HG02852 (cell line): ENCODE results near the gene ARHGEF19.
"Not testable (repeated sequence)": the region's sequence is repeated elsewhere in the genome, so short reads cannot be mapped to it uniquely, and the experiment has no call there.

Source experiments
- ATAC-seq: cut with Tn5 transposase; IDR thresholded peaks from one replicate; pipeline ENCODE4 v1.9.1; 2021; ENCODE audit warnings: mild to moderate bottlenecking, moderate library complexity; ENCODE audit not compliant: unreplicated experiment

ARHGEF19 gene

DNA sequence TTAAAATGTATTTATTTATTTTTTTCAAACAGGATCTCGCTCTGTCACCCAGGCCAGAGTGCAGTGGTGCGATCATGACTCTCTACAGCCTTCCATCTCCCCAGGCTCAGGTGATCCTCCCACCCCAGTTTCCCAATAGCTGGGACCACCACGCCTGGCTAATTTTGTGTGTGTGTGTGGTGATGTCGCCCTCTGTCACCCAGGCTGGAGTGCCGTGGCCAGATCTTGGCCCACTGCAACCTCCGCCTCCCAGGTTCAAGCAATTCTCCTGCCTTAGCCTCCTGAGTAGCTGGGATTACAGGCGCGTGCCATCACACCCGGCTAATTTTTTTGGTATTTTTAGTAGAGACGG, 44.3 kb downstream of the ARHGEF19 start:
- not testable (repeated sequence) for ATAC-seq

DNA sequence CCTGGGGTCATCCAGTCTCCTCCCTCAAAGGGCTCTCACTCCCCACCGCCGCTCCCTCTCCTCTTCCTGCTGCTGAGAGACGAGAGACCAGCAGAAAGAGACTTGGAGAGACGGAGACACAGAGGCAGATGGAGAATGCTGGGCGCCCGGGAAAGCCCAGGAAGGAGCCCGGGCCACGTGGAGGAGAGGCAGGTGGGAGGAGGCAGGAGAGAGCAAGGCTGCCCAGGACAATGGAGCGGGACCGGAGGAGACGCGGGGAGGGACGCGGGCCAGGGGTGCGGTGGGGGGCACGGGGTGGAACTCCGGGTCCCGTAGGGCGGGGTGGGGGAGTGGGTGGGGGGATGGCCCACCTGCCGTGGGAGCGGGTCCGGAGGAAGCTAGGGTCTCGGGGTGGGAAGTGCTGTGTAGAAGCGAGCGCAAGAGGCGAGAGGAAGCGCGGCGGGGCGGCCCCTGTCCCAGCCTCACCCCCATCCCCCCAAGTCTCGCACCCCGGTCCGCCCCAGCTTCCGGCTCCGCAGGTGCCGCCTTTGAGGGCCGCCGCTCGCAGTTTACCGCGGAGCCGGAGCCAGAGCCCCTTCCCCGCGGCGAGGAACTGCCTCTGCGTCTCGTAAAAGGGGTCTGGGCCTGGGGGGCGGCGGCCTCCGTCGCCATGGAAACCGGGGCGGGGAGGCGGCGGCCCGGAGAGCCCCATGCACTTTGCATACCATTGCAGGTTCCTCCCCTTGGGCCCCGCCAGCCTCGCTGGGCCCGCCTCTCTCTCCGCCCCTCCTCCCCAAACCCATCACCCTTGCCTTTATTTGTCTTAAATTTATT, 44.9 kb downstream of the ARHGEF19 start:
- no peak for ATAC-seq

DNA sequence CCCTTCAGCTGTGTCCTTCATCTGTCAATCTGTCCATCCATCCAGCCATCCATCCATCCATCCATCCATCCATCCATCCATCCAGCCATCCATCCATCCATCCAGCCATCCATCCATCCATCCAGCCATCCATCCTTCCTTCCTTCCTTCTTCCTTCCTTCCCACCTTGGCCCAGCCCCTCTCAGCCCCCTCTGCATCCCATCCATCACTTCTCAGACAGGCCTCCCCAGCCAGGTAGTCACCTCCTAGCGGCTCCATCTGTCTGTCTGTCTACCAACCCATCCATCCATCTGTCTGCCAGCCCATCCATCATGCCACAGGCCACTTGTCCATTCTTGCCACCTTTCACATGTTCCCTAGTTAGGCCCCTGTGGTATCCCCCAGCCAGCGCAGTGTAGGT, 46.3 kb downstream of the ARHGEF19 start:
- ATAC-seq: no peak

DNA sequence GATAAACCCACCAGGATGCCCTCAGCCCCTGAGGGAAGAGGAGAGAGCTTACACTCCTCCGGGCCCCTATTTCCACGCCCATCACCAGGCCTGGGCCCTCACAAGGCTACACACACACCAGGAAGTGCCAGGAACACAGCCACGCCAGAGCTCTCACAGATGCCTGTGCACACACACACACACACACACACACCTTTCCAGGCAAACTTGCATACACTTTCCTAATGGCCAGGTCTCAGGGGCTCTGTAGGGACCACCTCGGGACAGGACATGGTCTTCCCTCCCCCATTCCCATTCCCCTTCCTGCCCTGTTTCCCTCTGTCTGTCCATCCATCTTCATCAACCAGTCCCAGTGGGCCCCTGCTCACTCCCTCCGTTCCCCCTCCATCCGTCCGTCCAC, 46.9 kb downstream of the ARHGEF19 start:
- ATAC-seq: no peak

DNA sequence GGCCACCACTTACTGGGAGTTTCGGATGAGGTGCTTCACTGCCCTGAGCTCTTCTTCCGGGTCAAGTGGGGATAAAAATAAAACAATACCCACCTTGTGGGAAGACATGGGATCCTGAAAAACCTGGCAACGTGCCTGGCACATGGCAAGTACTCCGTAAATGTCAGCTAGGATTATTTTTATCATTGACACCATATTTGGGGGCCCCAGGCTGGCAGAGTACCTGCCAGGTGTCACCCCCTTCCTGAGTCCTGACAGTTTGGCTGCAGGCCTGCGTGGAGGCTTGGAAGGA, 47.4 kb downstream of the ARHGEF19 start:
- ATAC-seq: no peak

DNA sequence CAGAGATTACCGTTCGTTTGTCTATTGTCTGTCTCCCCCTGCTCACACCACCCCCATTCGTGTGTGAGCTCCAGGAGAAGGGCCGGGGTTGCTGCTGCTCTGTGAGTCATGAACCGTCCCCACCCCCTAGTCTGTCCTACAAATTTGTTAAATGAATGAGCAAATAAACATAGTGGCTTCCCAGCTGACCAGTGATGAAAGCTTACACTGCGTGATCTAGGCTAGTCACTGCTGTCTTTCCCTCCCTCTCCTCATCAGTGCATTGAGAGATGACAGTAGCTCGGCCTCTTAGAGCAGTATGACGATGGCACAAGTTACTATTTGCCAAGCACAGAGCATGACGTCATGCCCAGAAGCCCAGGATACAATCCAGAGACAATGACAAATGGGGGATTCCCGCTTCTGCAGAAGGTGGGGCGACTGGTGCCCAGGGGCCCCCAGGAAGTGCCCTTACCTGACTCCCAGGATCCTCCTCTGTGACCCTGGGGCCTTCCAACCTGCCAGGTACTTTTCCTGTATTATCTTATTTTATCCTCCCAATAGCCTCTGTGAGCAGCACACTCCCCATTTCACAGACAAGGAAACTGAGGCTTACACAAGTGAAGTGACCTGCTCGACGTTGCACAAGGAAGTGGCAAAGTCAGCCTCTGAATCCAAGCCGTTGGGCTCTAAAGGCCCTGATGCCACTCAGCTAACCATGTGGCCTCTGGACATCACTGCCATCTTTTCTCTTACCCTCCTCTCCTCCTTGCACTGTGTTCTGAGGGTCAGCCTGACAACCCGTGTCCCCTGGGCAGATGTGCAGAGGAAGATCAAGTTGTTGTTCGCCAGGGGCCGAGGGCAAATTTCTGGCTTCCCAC, 48.0 kb downstream of the ARHGEF19 start:
- no peak for ATAC-seq

DNA sequence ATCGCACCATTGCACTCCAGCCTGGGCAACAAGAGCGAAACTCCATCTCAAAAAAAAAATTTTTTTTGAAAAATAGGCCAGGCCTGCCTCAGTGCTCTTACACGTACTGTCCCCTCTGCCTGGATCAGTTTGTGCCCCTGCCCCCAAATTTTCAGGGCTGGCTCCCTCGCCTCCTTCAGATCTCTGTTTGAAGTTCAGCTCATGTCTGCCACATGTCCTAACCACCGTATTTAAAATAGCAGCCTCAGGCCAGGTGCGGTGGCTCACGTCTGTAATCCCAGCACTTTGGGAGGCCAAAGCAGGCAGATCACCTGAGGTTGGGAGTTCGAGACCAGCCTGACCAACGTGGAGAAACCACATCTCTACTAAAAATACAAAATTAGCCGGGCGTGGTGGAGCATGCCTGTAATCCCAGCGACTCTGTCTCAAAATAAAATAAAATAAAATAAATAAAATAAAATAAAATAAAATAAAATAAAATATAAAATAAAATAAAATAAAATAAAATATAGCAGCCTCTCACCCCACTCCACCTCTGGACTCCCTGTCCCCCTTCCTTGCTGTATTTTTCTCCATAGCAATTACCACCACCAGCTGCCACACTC, 48.7 kb downstream of the ARHGEF19 start:
- ATAC-seq: not testable (repeated sequence)

DNA sequence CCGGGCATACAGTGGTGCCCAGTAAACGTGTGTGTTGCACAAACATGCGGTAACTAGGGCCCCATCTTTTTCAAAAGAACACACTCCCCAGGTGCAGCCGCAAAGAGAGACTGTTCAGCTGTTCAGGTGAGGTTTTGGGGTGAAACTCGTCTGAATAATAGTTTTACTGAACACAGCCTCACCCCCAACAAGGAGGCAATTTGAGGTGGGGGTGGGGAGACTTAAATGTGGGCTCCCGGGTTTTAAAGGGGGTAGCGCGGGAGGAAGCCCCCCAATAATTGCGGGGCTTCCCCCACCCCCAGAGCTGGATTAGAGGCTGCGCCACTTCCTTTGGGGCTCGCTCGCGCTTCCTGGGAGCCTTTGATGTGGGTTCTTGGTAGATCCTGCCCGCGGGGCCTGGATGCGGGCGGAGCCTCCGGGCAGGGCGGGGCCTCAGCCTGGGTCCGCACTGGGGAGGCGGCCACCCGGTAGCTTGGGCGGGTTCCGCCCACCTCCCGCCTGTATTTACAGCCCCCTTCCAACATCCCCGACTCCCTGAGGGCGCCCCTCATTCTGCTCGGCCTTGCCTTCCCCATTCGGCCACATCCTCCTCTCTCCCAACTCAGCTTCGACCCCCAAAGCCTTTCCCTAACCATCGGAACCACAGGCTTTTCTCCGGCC, 50.2 kb downstream of the ARHGEF19 start:
- ATAC-seq: no peak

DNA sequence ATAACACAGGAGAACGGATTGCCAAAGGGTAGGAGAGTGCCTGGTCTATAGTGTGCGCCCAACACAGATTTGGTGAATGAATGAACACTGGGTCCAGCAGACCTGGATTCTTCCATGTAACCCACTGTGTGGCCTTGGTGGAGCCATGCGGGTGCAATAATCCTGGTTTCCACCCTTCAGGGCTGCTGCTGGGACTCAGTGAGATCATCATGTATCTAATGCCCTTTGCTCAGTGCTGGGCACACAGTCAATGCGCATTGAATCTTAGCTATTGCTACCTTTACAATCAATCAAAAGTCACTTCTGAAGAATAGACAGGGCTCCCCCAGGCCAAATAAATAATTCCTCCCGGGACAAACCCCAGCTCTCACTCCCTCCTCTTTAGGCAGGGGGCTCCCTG, 50.7 kb downstream of the ARHGEF19 start:
- ATAC-seq: no peak

DNA sequence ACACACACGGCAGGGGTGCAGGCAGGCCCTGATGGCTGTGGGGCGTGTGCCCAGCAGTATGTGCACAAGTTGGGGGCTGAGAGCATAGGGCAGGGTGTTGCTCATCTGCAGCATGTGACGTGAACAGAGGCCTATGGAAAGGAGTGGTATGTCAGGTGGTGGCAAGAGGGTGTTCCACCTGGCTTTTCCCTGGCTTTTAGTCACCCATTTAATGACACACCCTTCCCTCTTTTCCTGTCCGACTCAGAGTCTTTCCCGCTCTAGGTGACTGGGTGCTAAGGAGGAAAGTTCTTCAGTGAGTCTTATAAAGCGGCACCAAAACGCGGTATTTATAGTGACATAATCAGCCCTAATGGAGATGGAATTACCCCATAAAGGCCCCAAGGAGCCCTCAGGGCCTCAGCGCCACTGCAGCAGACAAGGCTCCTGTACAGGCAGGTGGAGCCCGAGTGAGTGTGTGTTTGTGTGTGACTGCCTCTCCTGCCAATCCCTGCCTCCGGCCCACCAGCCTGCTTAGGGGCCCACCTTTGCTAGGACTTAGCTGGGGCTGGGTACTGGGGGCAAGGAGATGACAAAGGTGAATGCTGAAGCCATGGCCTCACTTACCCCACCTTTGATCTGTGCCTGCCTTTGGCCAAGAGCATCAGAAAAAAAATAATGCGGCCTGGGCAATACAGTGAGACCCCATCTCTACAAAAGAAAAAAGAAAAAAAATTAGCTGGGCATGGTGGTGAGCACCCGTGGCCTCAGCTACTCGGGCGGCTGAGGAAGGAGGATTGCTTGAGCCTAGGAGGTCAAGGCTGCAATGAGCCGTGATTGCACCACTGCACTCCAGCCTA, 53.2 kb downstream of the ARHGEF19 start:
- ATAC-seq: no peak

DNA sequence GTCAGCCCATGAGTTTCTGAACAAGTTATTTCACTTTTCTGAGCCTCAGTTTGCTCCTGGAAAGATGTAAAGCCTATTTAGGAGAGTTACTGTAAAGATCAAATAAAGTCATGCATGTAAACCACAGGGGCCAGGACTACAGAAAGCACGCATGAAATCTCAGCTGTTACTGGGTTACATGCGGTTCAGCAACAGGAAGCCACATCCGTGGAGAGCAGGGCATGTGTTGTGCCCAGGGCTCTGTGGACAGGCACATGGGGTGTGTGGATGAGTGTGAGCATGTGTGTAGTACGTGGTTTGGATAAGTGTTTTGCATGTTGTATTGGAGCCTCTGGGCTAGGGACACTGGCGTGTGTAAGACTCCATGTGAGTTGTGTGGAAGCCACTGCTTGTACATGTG, 54.4 kb downstream of the ARHGEF19 start:
- ATAC-seq: no peak

DNA sequence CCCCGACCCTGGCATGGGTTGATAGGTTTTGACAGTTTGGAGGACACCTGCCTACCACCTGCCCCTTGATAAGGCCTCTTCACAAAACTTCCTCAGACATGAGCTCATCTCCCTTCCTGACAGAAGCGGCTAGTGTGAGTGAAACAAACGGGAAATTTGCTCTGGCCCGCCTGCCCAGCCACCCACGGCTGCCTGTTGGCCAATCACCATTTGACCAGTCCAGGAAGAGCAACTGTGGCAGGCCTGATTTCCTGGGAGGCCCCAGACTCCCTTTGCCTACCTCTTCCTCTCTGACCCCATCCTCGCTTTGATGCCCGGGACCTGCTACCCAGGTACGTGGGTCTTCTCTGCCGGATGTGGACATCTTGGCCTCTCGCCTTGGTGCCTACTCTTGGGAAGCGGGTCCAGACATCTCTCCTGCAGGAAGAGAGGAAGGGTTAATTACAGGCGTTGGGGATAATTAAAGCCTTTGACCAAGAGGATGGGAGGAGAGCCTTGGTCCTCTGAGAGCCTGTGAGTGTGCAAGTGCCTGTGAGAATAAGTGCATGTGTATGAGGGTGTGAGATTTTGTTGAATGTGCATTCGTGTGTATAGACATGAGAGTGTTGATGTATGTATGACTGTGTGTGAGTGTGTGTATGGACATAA, 55.5 kb downstream of the ARHGEF19 start:
- no peak for ATAC-seq

DNA sequence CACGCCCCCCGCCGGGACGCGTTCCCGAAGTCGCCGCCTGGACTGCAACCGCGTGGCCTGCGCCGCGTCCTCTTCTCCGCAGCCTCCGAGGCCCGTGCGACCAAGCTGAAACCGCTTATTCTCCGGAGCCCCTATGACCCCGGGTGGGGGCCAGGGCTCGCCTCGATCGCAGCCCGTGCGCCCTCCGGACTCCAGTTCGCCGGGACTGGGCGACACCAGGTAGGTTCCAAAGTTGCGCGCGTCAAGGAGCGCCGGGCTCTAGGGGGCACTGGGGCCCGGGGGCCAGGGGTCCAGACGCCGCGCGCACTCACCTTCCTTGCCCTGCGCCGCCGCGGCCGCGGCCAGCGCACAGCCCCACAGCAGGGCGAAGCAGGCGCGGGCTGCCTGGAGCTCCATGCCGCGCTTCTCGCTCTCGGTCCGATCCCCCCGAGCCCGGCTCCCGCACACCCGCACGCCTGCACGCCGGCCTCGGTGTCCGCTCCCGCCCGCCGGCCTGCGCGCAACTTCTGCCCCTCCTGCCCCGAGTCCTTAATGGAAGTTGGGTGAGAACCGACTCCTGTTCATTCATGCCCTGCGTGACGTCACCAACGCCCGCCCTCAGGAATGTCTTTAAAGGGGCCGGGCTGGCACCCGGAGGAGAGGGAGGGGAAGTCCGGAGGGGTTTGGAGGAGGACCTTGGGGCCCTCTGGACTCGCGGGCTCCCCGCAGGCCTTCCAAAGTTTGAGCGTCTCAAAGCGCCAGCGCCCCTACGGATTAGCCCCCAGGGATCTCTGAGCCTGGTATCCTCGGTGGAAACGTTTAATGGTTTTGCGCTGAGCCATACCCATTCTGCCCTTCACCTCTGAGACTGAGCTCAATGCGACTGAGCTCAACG, 56.7 kb downstream of the ARHGEF19 start, which contains the start of gene EPHA2:
Gene EPHA2, minus strand, starts transcription at position 533 of the 874 bp plus-strand sequence. Its CDS starts 137 bp downstream, at position 396.
- no peak for ATAC-seq

DNA sequence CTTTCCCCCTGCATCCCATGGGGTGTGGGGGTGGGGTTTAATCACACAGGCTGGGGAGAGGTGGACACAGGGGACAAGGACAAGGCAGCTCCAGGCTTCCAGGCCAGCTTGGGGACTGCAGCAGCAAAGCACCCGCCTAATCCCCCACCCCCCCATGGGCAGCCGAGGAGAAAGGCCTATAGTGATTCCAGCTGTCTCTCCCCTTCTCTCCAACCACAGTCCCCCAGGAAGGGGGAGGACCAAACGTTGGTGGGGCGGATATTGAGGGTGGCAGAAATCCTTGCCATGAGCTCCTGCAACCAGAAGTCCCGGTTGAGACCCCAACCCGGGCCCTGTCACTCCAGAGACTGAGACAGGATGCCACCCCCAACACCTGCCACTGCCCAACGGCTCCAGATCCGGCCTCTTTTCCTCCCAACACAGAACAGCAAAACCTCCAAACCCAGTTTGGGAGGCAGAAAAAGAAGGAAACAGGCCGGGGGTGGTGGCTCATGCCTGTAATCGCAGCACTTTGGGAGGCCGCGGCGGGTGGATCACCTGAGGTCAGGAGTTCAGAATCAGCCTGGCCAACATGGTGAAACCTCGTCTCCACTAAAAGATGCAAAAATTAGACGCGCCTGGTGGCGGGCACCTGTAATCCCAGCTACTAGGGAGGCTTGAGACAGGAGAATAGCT, 58.3 kb downstream of the ARHGEF19 start:
- ATAC-seq: no peak

DNA sequence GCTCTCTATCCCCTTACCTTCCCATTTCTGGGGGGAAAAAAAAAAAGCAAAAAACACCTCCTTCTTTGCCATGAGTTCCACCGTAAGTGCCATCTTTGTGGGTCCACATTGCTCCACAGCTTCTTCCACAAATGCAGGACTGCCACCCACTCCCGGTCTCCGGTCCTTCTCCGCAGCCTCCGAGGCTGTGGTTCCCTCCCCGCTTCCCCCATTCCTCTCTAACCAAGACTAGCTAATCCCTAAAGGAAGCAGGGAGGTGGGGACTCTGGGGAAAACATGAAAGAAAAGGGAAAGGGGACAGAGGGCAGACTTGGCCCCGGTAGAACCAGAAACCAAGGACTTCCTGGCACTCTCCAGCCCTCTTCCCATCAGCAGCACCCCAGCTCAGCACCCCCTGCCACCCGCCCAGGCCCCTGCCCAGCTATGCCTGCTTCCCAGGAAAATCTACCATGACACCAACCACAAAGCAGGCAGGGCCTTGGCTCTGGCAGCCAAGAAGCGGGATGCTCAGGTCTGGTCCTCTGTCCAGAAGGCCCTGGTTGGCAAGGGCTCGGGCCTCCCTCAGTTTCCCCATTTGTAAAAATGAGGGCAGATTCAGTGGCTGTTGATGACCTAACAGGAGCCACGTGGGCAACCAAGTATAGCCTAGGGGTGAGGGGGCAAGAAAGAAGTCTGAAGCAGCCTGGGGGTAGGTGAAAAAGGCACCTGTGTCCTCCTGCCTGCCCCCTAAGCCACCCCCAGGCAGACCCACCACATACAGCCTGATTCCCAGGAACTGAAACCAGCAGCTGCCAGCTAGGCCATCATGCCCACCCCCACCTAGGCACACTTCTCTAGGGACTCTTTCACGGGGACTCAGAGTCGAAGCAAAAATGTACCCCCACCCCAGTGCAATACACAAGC, 59.1 kb downstream of the ARHGEF19 start:
- ATAC-seq: no peak

DNA sequence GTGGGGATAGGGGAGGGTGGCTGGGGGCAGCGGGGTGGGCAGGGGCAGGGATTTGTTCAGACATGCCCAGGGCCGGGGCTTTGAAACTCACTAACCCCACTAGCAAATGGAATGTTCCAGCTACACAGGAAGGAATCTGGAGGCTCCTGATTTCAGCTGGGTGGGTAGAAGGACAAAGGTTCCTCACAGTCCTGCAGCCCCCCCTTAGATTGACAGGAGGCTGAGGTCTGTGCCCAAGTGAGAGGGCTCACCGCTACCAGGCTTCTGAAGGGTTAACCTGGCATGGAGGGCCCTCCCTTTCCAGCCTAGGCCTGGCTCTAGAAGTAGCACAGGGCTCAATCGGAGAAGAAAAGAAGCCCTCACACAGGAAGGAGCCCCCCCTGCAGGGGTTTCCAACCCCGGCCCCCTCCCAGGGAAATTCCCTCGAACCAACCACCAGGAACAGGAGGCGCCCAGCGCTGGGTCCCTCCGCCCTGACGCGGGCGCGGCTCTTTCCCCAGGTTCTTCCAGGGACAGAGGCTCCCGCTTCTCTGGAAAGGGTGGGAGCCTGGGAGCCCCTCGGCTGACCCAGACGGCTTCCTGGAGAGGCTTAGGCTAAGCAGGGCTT, 59.9 kb downstream of the ARHGEF19 start:
- ATAC-seq: no peak

DNA sequence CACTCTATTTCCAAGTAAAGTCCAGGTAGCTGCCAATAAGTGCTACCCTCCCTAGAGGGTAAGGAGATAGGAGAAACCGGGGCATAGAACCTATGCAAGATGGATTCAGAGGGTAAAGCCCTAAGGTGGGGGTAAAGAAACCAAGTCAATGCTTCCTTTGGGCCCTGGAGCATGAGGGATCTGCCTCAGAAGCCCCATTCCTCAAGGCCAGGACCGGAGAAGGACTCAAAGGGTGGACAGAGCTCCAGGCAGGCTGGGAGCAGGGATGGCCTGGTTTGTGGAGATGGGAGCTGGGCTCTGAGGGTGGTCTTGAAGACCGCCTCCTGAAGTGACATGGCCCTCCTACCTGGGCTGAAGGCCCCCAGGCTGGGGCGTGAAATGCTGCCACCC, 60.5 kb downstream of the ARHGEF19 start:
- ATAC-seq: no peak
